ENCODE measurements around the gene LETM1.

LETM1 gene

DNA sequence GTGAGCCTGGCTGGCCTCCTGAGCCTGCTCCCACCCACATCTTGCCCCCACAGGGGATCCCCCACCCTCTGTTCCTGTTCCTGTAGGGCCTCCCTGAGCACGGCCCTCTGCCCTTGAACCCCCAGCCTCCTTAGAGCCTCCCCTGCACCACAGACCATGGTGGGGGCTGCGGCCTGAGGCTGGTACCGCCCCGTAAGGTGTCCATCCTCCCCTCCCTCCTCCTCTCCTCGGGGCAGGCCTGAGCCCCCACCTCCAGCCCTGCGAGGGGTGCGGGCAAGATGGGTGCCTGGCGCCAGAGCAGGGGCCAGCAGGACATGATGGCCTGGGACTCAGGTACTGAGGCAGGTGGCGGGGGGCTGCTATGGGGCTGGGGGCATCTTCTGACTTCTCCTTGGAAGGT, 91.3 kb downstream of the LETM1 start:
- FAIRE-seq (no peak), DNase-seq (ENCODE audit: low spot score) (no peak)

DNA sequence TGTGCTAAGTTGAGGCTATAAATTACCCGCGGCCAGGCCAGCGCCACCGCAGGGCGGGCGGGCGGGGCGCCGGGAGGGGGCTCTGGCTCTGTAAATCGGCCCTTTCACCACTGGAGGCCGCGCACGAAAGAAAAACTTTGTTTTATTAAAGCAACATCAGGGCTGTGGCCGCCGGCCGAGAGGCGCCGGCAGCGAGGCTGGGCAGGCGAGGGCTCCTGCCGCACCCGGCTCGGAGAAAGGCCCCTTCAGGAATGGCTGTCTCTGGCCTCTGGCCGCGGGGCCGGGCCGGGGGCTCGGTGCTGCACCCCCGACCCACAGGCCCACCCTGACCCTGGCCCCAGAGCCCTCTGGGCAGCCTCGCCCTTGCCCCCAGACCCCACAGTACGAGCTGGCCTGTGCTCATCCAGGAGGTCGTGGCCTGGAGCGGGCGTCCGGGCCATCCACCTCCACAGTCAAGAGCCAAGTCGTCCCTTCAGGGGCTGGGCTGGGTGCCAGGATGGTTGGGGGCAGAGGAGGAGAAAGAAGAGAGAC, 92.3 kb downstream of the LETM1 start:
- FAIRE-seq (no peak), DNase-seq (ENCODE audit: low spot score) (no peak)

DNA sequence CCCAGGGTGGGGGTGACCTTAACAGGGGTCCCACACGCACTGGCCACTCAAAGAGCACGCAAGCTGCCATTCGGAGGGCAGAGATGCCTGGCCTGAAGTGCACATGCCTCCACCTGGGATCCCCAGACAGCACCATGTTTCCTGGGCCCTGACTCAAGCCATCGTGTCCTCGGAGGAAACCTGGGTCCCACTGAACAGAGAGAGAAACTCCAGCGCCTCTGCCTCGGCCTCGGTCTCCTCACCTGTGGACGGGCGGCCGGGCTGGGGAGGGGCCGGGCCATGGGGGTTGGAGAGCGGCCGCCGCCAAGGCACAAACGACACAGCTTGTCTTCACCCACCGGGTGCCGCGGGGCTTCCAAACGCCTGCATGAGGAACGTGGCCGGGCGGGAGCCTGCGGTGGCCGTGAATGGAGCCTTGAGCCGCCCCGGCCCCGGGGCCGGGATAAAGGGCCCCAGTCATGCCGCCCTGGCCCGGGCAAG, 92.8 kb downstream of the LETM1 start:
- no peak for DNase-seq (ENCODE audit: low spot score)
- FAIRE-seq: no peak

DNA sequence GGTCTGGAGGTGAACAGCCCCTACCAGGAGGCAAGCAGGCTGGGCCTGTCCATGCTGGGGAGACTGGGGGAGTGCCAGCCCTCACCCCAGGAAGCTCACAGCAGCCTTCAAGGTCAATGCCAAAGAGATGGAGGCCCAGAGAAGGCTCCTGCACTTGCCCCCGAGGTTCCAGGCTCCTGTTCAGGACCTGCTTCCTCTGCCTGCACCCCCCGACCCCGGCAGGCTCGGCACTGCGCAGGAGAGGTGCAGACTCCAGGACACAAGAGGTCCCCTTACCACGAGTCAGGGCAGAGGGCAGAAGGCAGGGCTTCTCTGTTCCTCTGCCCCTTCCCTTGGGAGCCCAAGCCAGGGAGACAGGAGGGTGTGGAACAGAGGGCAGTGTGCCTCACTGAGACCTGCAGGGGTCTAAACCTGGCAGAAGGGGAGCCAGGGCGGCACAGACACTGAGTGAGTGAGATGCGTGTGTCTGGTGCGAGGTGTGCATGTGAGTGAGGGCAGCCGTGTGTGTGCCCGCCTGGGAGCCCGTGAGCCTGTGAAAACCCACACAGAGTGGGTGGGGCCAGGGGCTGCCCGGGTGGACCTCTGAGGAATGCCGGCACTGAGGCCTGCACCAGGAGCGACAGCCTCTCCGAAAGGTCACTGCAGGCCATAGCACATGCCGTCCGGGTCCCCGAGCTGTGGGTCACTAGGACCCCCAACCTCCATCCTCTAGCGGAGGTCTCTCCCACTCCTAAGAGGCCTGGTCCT, 93.5 kb downstream of the LETM1 start:
- FAIRE-seq: no peak
- DNase-seq (ENCODE audit: low spot score): no peak

Measured in RCC 7860 (cell line).